Upper lobe of right lung (tissue), 1 donor: ENCODE measurements around the gene FKBP6. TPM values are rescaled to one million over a fixed set of nuclear protein-coding genes. Genes with fewer than 3 reads are reported as not detected.

Source experiments
- ATAC-seq: fragments of 200-7000 bp; cut with Tn5 transposase; one replicate; pipeline ENCODE4 v1.9.1; 2020; ENCODE audit warnings: mild to moderate bottlenecking, moderate library complexity
- DNase-seq: peaks from one replicate; pipeline ENCODE4 v3.0.0-alpha.2; 2020
- H3K27ac ChIP-seq: fragments of 200-600 bp; one replicate; pipeline ENCODE4 v1.8.0; 2022
- H3K27me3 ChIP-seq: fragments of 200-600 bp; one replicate; pipeline ENCODE4 v1.8.0; 2022; ENCODE audit warnings: mild to moderate bottlenecking
- H3K36me3 ChIP-seq: fragments of 200-600 bp; one replicate; pipeline ENCODE4 v1.8.0; 2022
- H3K4me1 ChIP-seq: fragments of 200-600 bp; one replicate; pipeline ENCODE4 v1.8.0; 2022
- H3K4me3 ChIP-seq: fragments of 200-600 bp; one replicate; pipeline ENCODE4 v1.8.0; 2022; ENCODE audit warnings: mild to moderate bottlenecking
- H3K9me3 ChIP-seq: fragments of 200-600 bp; one replicate; pipeline ENCODE4 v1.8.0; 2022
- intact Hi-C: fragments of 100-400 bp; cut with DNase I; formaldehyde crosslinking; loops from one replicate; pipeline ENCODE4 v1.11.0; 2022
- total RNA-seq: library from RNA; stranded (reverse); fragmentation: NEBNext Ultra II Directional; extraction: Animal tissue kit (Norgen Biotek cat#: 25700); gene quantifications from one replicate; pipeline ENCODE4 v1.2.1, GENCODE V29; 2021
- TF ChIP-seq, protein P1 (sequence below): fragments of 200-600 bp; IDR thresholded peaks from one replicate; pipeline ENCODE4 v1.8.0; 2022; ENCODE audit warnings: antibody characterized with exemption
- donor health status: DM: no; HTN: yes; CAD: no; lungs with severe emphysema.

FKBP6 gene
- total RNA-seq, 1 donor from 2014 or later: not detected

DNA sequence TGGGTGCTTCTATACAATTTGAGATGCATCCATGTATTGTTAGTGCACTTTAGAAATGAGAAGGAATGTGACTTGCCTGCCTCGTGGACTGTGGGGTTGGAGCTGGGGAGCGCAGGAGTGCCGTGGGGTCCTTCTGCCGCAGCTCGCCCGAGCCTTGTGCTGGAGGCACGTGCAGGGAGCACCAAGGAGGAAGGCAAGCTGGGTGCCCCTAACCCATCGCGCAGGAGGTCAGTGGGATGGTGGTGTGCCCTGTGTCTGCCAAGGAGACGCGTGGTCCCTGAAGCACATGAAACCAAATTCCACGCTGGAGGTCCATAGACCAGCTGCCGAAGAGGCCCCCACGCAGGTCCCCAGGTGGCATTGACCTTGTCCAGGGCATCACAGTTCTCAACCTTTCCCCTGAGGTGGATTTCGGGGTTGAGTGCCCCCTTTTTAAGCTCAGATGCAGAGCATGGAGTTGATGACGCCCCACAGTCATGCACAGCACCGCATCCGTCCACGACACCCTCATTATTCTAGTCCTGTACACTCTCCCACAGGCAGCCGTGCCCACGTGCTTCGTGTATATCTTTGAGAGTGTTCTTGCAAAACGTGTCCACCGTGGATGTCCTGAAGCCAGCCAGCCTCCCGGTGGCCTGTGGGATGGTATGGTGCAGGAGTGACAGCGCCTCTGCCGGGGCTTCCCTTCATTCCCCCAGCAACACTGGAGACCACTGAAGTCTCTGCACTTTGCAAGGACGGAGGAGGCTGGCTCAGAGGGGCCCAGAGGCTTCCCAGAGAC, 35.5 kb downstream of the FKBP6 start:
- intact Hi-C loops: no loop called here
- no peak for ATAC-seq
- TF ChIP-seq, protein P1, sequence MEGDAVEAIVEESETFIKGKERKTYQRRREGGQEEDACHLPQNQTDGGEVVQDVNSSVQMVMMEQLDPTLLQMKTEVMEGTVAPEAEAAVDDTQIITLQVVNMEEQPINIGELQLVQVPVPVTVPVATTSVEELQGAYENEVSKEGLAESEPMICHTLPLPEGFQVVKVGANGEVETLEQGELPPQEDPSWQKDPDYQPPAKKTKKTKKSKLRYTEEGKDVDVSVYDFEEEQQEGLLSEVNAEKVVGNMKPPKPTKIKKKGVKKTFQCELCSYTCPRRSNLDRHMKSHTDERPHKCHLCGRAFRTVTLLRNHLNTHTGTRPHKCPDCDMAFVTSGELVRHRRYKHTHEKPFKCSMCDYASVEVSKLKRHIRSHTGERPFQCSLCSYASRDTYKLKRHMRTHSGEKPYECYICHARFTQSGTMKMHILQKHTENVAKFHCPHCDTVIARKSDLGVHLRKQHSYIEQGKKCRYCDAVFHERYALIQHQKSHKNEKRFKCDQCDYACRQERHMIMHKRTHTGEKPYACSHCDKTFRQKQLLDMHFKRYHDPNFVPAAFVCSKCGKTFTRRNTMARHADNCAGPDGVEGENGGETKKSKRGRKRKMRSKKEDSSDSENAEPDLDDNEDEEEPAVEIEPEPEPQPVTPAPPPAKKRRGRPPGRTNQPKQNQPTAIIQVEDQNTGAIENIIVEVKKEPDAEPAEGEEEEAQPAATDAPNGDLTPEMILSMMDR: no peak

DNA sequence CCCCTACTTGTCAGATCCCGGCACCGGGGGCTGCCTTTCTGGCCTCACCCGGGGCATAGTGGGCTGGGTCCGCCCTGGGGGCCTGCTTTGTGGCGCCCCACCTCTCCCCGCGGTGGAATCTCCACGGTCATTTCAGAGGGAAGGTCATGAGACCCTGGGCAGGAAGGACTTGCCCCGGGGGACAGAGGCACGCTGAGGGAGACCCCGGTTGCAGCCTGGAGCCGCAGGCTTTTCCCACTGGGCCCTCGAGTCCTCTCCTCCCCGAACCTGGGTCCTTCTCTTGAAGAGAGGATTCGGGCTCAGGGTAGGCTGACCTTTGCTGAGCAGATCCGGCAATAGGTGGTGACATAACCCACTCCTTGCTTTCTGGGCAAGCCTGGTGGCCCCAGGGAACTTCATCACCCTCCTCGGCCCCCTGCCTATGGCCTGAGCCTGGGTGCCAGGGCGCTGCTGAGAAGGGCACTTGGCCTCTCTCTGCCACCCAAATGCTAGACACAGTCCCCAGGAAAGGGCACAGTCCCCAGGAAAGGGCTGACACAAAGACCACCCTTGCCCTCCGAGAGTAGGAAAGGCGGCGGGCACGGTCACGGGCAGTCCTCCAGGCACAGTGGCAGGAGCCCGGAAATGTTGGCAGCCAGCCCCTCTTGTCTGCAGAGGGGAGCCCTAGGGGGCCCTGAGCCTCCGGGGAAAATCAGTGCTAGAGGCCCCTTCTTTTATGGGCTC, 36.2 kb downstream of the FKBP6 start:
- ATAC-seq (no peak), DNase-seq (no peak)
- H3K27me3 ChIP-seq: no peaks in the 10 kb centered on the region
- H3K36me3 ChIP-seq: no peaks in the 10 kb centered on the region
- no peaks in the 10 kb centered on the region for H3K9me3 ChIP-seq
- TF ChIP-seq, protein P1: no peak
- intact Hi-C loops: no loop called here
- no peak overlapping the region for H3K4me3 ChIP-seq
- no peaks in the 10 kb centered on the region for H3K4me1 ChIP-seq
- H3K27ac ChIP-seq: no peak overlapping the region

More for the DNA sequence above, 35.5 kb downstream of the FKBP6 start:
- no peak for DNase-seq
- Histone ChIP-seq H3K9me3 (no peaks in the 10 kb centered on the region), H3K27me3 (no peaks in the 10 kb centered on the region), H3K4me3 (no peak overlapping the region), H3K36me3 (no peaks in the 10 kb centered on the region), H3K27ac (no peak overlapping the region), H3K4me1 (peaks cover 3% of the 10 kb centered on the region)

DNA sequence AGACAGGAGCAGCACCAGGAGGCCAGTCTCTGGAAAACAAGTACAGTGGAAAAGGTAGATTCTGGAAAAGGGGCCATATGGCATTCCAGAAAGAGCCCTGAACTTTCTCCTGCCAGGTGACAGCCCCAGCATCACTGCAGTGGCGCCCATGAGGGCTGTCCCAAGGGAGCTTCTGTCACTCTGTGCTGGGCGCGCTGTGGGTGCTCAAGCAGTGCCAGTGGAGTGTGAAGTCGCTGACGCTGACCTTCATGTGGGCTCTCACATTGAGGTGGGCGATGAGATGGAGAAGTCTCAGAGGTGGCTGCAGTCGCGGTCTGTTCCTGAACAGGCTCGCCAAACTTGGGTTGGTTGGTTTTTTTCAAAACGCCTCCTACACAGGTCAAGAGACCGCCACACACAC, 38.2 kb downstream of the FKBP6 start:
- Histone ChIP-seq H3K27ac (no peak overlapping the region), H3K4me3 (no peak overlapping the region), H3K27me3 (no peaks in the 10 kb centered on the region), H3K36me3 (no peaks in the 10 kb centered on the region), H3K4me1 (no peaks in the 10 kb centered on the region), H3K9me3 (no peaks in the 10 kb centered on the region)
- TF ChIP-seq, protein P1: no peak
- no peak for ATAC-seq
- intact Hi-C loops: no loop called here
- no peak for DNase-seq

DNA sequence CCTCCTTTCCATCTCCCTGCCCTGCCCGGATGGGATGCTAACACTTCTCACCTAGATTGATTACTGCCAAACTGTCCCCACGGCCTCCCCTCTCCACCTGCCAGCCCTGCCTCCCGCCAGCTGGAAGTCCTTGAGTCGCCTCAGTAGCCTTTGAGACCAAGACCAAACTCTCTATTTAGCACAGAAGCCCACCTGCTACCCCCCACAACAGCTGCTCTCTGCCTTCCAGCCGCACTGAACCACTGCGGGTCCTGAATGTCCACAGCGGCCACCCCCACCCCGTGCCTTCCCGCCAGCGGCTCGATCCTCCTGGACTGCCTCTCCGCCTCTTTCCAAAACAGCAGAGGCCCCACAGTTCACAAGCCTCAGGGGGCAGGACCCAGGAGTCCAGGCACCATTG, 39.0 kb downstream of the FKBP6 start:
- no peaks in the 10 kb centered on the region for H3K36me3 ChIP-seq
- no peak overlapping the region for H3K4me3 ChIP-seq
- no peak overlapping the region for H3K27ac ChIP-seq
- no peaks in the 10 kb centered on the region for H3K27me3 ChIP-seq
- TF ChIP-seq, protein P1: no peak
- intact Hi-C loops: no loop called here
- H3K9me3 ChIP-seq: no peaks in the 10 kb centered on the region
- DNase-seq (no peak), ATAC-seq (no peak)
- no peaks in the 10 kb centered on the region for H3K4me1 ChIP-seq

DNA sequence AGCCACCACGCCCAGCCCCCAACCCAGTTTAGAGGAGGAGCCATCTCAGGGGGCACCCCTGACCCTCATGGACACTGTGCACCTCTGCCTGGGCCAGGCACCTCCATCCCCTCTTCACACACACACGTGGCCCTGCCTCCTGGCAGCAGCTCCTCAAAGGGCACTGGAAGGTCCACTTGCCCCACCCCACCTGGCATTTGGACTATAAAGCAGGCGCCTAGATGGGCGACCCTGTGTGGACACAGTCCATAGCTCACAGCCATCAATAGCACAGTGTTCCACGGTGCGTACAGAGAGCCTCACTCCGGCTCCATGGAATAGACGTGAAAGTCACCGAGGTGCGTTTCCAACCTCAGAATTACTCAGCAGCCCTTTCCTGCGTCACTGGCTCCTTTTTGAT, 41.0 kb downstream of the FKBP6 start:
- intact Hi-C loops: no loop called here
- Histone ChIP-seq H3K4me3 (no peak overlapping the region), H3K27ac (no peak overlapping the region), H3K9me3 (no peaks in the 10 kb centered on the region), H3K36me3 (no peaks in the 10 kb centered on the region), H3K27me3 (no peaks in the 10 kb centered on the region), H3K4me1 (no peaks in the 10 kb centered on the region)
- DNase-seq (no peak), ATAC-seq (no peak)
- TF ChIP-seq, protein P1: no peak
